Measurements from ENCODE around the gene CASZ1. TPM values are rescaled to one million over a fixed set of nuclear protein-coding genes. Genes with fewer than 3 reads are reported as not detected.

The CASZ1 gene
- total and polyA plus RNA-seq, 3 donors from 2014 or later = 9.4 to 12.3 (median 10.3) TPM

GRCh38 chr1:10597492-10598388 lies 198.7 kb downstream of the CASZ1 start:
- TF ChIP-seq CTCF (IDR thresholded peaks at IDR 0.05) (no peak), POLR2A (IDR thresholded peaks at IDR 0.05) (no peak)
- 76 to 85% methylated on average over 13 of the region's 13 CpGs for WGBS, 2 donors
- Histone ChIP-seq H3K4me3 (no peak overlapping the region), H3K4me1 (peaks cover 13% of the 10 kb centered on the region), H3K27me3 (no peaks in the 10 kb centered on the region), H3K9me3 (no peaks in the 10 kb centered on the region), H3K27ac (no peak overlapping the region), H3K36me3 (ENCODE audit: low read depth, missing control alignments) (no peaks in the 10 kb centered on the region)
- DNase-seq = no peak
- intact Hi-C loops (cut with DNase I; ENCODE audit: low total_unique reads) = no loop called here

GRCh38 chr1:10596780-10597179 lies 199.7 kb downstream of the CASZ1 start:
- H3K9me3 ChIP-seq = no peaks in the 10 kb centered on the region
- H3K27ac ChIP-seq = no peak overlapping the region
- 42 to 62% methylated on average over 6 of the region's 6 CpGs for WGBS, 2 donors
- intact Hi-C loops (cut with DNase I; ENCODE audit: low total_unique reads) = no loop called here
- no peaks in the 10 kb centered on the region for H3K36me3 ChIP-seq (ENCODE audit: low read depth, missing control alignments)
- H3K4me1 ChIP-seq = peaks cover 13% of the 10 kb centered on the region
- TF ChIP-seq POLR2A (IDR thresholded peaks at IDR 0.05) (no peak), CTCF (IDR thresholded peaks at IDR 0.05) (no peak)
- H3K27me3 ChIP-seq = no peaks in the 10 kb centered on the region
- no peak for DNase-seq
- H3K4me3 ChIP-seq = no peak overlapping the region

GRCh38 chr1:10594595-10595223 lies 201.7 kb downstream of the CASZ1 start:
- 71 to 86% methylated on average over 9 of the region's 9 CpGs for WGBS, 2 donors

GRCh38 chr1:10593750-10594149 lies 202.7 kb downstream of the CASZ1 start:
- intact Hi-C loops (cut with DNase I; ENCODE audit: low total_unique reads) = no loop called here
- no peaks in the 10 kb centered on the region for H3K36me3 ChIP-seq (ENCODE audit: low read depth, missing control alignments)
- H3K27me3 ChIP-seq = no peaks in the 10 kb centered on the region
- 83 to 86% methylated on average over 11 of the region's 11 CpGs for WGBS, 2 donors
- DNase-seq = no peak
- no peak overlapping the region for H3K4me3 ChIP-seq
- TF ChIP-seq POLR2A (IDR thresholded peaks at IDR 0.05) (no peak), CTCF (IDR thresholded peaks at IDR 0.05) (no peak)
- no peak overlapping the region for H3K27ac ChIP-seq
- no peaks in the 10 kb centered on the region for H3K9me3 ChIP-seq
- peaks cover 10% of the 10 kb centered on the region for H3K4me1 ChIP-seq

More at GRCh38 chr1:10594595-10595223, 201.7 kb downstream of the CASZ1 start:
- Histone ChIP-seq H3K9me3 (no peaks in the 10 kb centered on the region), H3K4me1 (peaks cover 13% of the 10 kb centered on the region), H3K27me3 (no peaks in the 10 kb centered on the region), H3K4me3 (no peak overlapping the region), H3K36me3 (ENCODE audit: low read depth, missing control alignments) (no peaks in the 10 kb centered on the region), H3K27ac (no peak overlapping the region)
- intact Hi-C loops (cut with DNase I; ENCODE audit: low total_unique reads) = no loop called here
- DNase-seq = no peak
- no peak for TF ChIP-seq POLR2A (IDR thresholded peaks at IDR 0.05)
- TF ChIP-seq CTCF (IDR thresholded peaks at IDR 0.05) = no peak

Measured in testis (tissue), 3 donors.